Endothelial cell of umbilical vein (primary cell): ENCODE measurements around the gene DISP2. TPM values are rescaled to one million over a fixed set of nuclear protein-coding genes. Genes with fewer than 3 reads are reported as not detected.

Experiments used
- BruUV-seq: library from RNA; stranded (reverse); fragments of 400-500 nt; replicated peaks from 2 replicates; lab custom pipeline; 2021; lab: Mats Ljungman, UMichigan
- CTCF ChIA-PET: fragments of 300-600, 350-600 bp; sonication (Branson Sonifier 250); formaldehyde crosslinking; loops from one replicate; lab custom pipeline; 2021; ENCODE audit warnings: antibody characterized with exemption, inconsistent platforms; lab: Charles Lee
- POLR2A ChIA-PET: fragments of 300-600, 350-600 bp; sonication (Branson Sonifier 250); formaldehyde crosslinking; loops from one replicate; lab custom pipeline; 2021; ENCODE audit warnings: antibody characterized with exemption, inconsistent platforms; lab: Charles Lee
- DNase-seq: peaks from one replicate; pipeline ENCODE4 v3.0.0-alpha.2; 2011; ENCODE audit warnings: low read depth, low spot score
- FAIRE-seq: peaks from 2 replicates; lab custom pipeline; 2011; peaks lifted over from hg19 to GRCh38; lab: Jason Lieb, UNC
- H2AFZ ChIP-seq: 2 replicates; pipeline ENCODE4 v1.6.0; 2012; ENCODE audit warnings: low read depth, low read length, control low read depth, inconsistent platforms
- H3K27ac ChIP-seq: 2 replicates; pipeline ENCODE4 v1.5.1; 2011; ENCODE audit warnings: low read depth, mild to moderate bottlenecking, control low read depth, low read length, moderate library complexity; ENCODE audit not compliant: insufficient read depth
- H3K27me3 ChIP-seq, 2 experiments: 2 replicates each; pipeline versions ENCODE4 v1.6.0 to v1.6.1; 2011; ENCODE audit warnings: low read length in 2 of 2, mixed read lengths in 1 of 2; ENCODE audit not compliant: control insufficient read depth in 2 of 2, insufficient read depth in 2 of 2
- H3K36me3 ChIP-seq, 2 experiments: 2 replicates in 1 of 2; 3 replicates in 1 of 2; pipeline ENCODE4 v1.5.1; 2011; ENCODE audit warnings: low read length in 2 of 2, mild to moderate bottlenecking in 1 of 2, moderate library complexity in 1 of 2; ENCODE audit not compliant: control insufficient read depth in 2 of 2, insufficient read depth in 2 of 2; ENCODE audit errors: extremely low read depth in 1 of 2
- H3K4me1 ChIP-seq: 3 replicates; pipeline ENCODE4 v1.5.1; 2011; ENCODE audit warnings: mild to moderate bottlenecking, low read length; ENCODE audit not compliant: control insufficient read depth, insufficient read depth; ENCODE audit errors: extremely low read depth
- H3K4me2 ChIP-seq: 2 replicates; pipeline ENCODE4 v1.6.1; 2011; ENCODE audit warnings: low read length, control low read depth, mixed read lengths; ENCODE audit not compliant: insufficient read depth
- H3K4me3 ChIP-seq, 3 experiments: fragments of 200-600 bp in 1 of 3; sonication (generic), shearing (Covaris generic) in 1 of 3; replicated peaks in 1 of 3; 2 replicates each; pipeline ENCODE4 v1.5.1; 2011 to 2016; ENCODE audit warnings: control low read depth in 3 of 3, low read length in 3 of 3, mild to moderate bottlenecking in 2 of 3, inconsistent platforms in 1 of 3, low read depth in 1 of 3, moderate library complexity in 1 of 3; ENCODE audit not compliant: insufficient read depth in 1 of 3
- H3K79me2 ChIP-seq: 2 replicates; pipeline ENCODE4 v1.6.0; 2012; ENCODE audit warnings: low read length, inconsistent platforms; ENCODE audit not compliant: control insufficient read depth, insufficient read depth
- H3K9ac ChIP-seq: replicated peaks from 2 replicates; pipeline ENCODE3; 2011; ENCODE audit warnings: low read length, control low read depth; ENCODE audit not compliant: insufficient read depth; ENCODE audit errors: extremely low read depth
- H3K9me1 ChIP-seq: replicated peaks from 3 replicates; pipeline ENCODE4 v1.6.0; 2011; ENCODE audit warnings: mild to moderate bottlenecking, low read length; ENCODE audit not compliant: control insufficient read depth, insufficient read depth; ENCODE audit errors: extremely low read depth
- H3K9me3 ChIP-seq: replicated peaks from 2 replicates; pipeline ENCODE4 v1.5.1; 2012; ENCODE audit warnings: low read length, inconsistent platforms; ENCODE audit not compliant: control insufficient read depth, insufficient read depth
- H4K20me1 ChIP-seq: replicated peaks from 2 replicates; pipeline ENCODE3; 2011; ENCODE audit warnings: mild to moderate bottlenecking, low read length; ENCODE audit not compliant: control insufficient read depth, insufficient read depth; ENCODE audit errors: extremely low read depth
- CTCF ChIP-seq, 2 donors: IDR thresholded peaks; 1 replicate in 1 of 2; 2 replicates in 1 of 2; pipeline ENCODE4 v1.5.1; 2011; ENCODE audit warnings: low read length in 2 of 2, mild to moderate bottlenecking in 2 of 2, moderate library complexity in 2 of 2, control low read depth in 1 of 2, inconsistent platforms in 1 of 2, low read depth in 1 of 2; ENCODE audit not compliant: insufficient read depth in 1 of 2; ENCODE audit errors: extremely low read depth in 1 of 2
- EZH2 ChIP-seq: IDR thresholded peaks from 2 replicates; pipeline ENCODE4 v1.6.1; 2012; ENCODE audit warnings: borderline replicate concordance, low read depth, mild to moderate bottlenecking, moderate library complexity, low read length, inconsistent platforms; ENCODE audit not compliant: severe bottlenecking
- FOS ChIP-seq: IDR thresholded peaks from 2 replicates; pipeline ENCODE4 v1.6.1; 2011; ENCODE audit warnings: mild to moderate bottlenecking, low read length, moderate library complexity, borderline replicate concordance; ENCODE audit not compliant: insufficient read depth
- GATA2 ChIP-seq: IDR thresholded peaks from 2 replicates; pipeline ENCODE4 v1.7.0; 2011; ENCODE audit warnings: low read depth, mild to moderate bottlenecking, moderate library complexity, mixed read lengths, low read length; ENCODE audit not compliant: insufficient read length, insufficient read depth
- JUN ChIP-seq: IDR thresholded peaks from 2 replicates; pipeline ENCODE4 v1.6.1; 2011; ENCODE audit warnings: borderline replicate concordance, low read depth; ENCODE audit not compliant: insufficient read length, insufficient read depth
- MAX ChIP-seq: IDR thresholded peaks from 2 replicates; pipeline ENCODE4 v1.6.1; 2011; ENCODE audit not compliant: insufficient read depth, insufficient read length
- MYC ChIP-seq: IDR thresholded peaks from one replicate; pipeline ENCODE4 v1.6.1; 2011; ENCODE audit warnings: mild to moderate bottlenecking, low read depth, low read length
- POLR2A ChIP-seq: IDR thresholded peaks from 2 replicates; pipeline ENCODE4 v1.6.1; 2012; ENCODE audit warnings: low read depth, mild to moderate bottlenecking, control low read depth, low read length
- POLR2AphosphoS5 ChIP-seq: IDR thresholded peaks from 2 replicates; pipeline ENCODE4 v1.6.1; 2012; ENCODE audit warnings: low read depth, mild to moderate bottlenecking, control low read depth, low read length, moderate library complexity; ENCODE audit not compliant: insufficient read depth
- dilution Hi-C: fragments of 300-500 bp; cut with MboI; formaldehyde crosslinking; loops from one replicate; pipeline ENCODE4 v1.15.0; 2019; ENCODE audit warnings: low sequenced_read_pairs; ENCODE audit not compliant: extremely low pct_ligation_motif_present
- intact Hi-C: fragments of 100-400 bp; cut with micrococcal nuclease; formaldehyde crosslinking; loops from one replicate; pipeline ENCODE4 v1.10.0; 2022
- polyA plus RNA-seq, 4 experiments: library from polyadenylated mRNA; depleted of rRNA in 3 of 4; stranded (reverse) in 3 of 4; unstranded in 1 of 4; fragments of >200 nt; gene quantifications; 2 replicates each; pipeline versions ENCODE4 v1.2.1 to v1.2.3, GENCODE V29; 2011 to 2012; ENCODE audit warnings: missing spikeins in 1 of 4
- total RNA-seq: library from RNA; stranded (reverse); gene quantifications from 2 replicates; pipeline ENCODE4 v1.2.3, GENCODE V29; 2021

The DISP2 gene
- total and polyA plus RNA-seq, 2 donors (not counting 3 experiments of a cell fraction or from before 2014, with no cell fraction given), result 0.10 to 1.2 TPM

- Histone ChIP-seq H3K4me2 (no peak overlapping the region), H3K27ac (no peak overlapping the region), H3K36me3 (no peaks in the 10 kb centered on the region), H3K9ac (no peak overlapping the region), H3K79me2 (no peaks in the 10 kb centered on the region), H3K9me3 (no peaks in the 10 kb centered on the region), H3K9me1 (no peaks in the 10 kb centered on the region), H2AFZ (no peak overlapping the region), H3K27me3 (peaks cover 2 to 6% of the 10 kb centered on the region in 2 experiments), H4K20me1 (no peaks in the 10 kb centered on the region), H3K4me3 (no peak overlapping the region), H3K4me1 (peaks cover 7% of the 10 kb centered on the region)
- dilution Hi-C loops, result no loop called here
- POLR2A ChIA-PET, result no interaction called here
- TF ChIP-seq MAX, result no peak
- TF ChIP-seq POLR2A, result no peak
- no peak for TF ChIP-seq JUN
- TF ChIP-seq GATA2, result no peak
- no peak for TF ChIP-seq EZH2
- no peak for TF ChIP-seq CTCF (IDR thresholded peaks at IDR 0.05; ENCODE audit: extremely low read depth in 1 of 2, insufficient read depth in 1 of 2, low read depth in 1 of 2, low read length in 2 of 2)
- TF ChIP-seq POLR2AphosphoS5, result no peak
- no peak for TF ChIP-seq MYC
- no peak for TF ChIP-seq FOS
- no TSS peak for BruUV-seq
- intact Hi-C loops, result loop anchor here (1.0 kb wide), 1 partner anchor 70 kb away; no protein-coding TSS in a partner anchor
- CTCF ChIA-PET, result no interaction called here
- DNase-seq (no peak), FAIRE-seq (no peak)
Observed at GRCh38 chr15:40349163-40349562, 8.9 kb upstream of the DISP2 start.
